H1 (cell line): ENCODE measurements around the gene BPHL.
A peak's percentile ranks its signal among the peaks of the same experiment; 100 is the strongest.

Experiments
- ATF2 ChIP-seq: IDR thresholded peaks from 2 replicates; pipeline ENCODE4 v1.6.1; 2012; ENCODE audit warnings: low read length, inconsistent platforms
- CBX8 ChIP-seq: fragments of 300-800, 300-1000 bp; sonication (generic); IDR thresholded peaks from 2 replicates; pipeline ENCODE4 v1.7.1; 2016; ENCODE audit warnings: low read depth, low read length, borderline replicate concordance
- CEBPB ChIP-seq: IDR thresholded peaks from 2 replicates; pipeline ENCODE4 v1.6.1; 2012; ENCODE audit warnings: low read depth, low read length
- EP300 ChIP-seq, 2 experiments: IDR thresholded peaks; 1 replicate in 1 of 2; 2 replicates in 1 of 2; pipeline ENCODE4 v1.6.1; 2011 to 2012; ENCODE audit warnings: low read depth in 2 of 2, low read length in 2 of 2, mild to moderate bottlenecking in 2 of 2, borderline replicate concordance in 1 of 2, inconsistent platforms in 1 of 2, moderate library complexity in 1 of 2
- EZH2 ChIP-seq: fragments of 200-600 bp; sonication (generic); IDR thresholded peaks from 2 replicates; pipeline ENCODE4 v1.7.1; 2012; ENCODE audit warnings: low read depth, mild to moderate bottlenecking, moderate library complexity, low read length, inconsistent platforms; ENCODE audit not compliant: severe bottlenecking
- GABPA ChIP-seq: IDR thresholded peaks from 2 replicates; pipeline ENCODE4 v1.6.1; 2011; ENCODE audit warnings: mild to moderate bottlenecking, low read length, moderate library complexity, borderline replicate concordance; ENCODE audit not compliant: insufficient read depth
- MAX ChIP-seq: IDR thresholded peaks from 2 replicates; pipeline ENCODE4 v1.6.1; 2012; ENCODE audit warnings: inconsistent platforms
- RAD21 ChIP-seq, 2 experiments: IDR thresholded peaks in 1 of 2; conservative IDR thresholded peaks in 1 of 2; 2 replicates each; pipeline ENCODE4 v1.6.1; 2011; ENCODE audit warnings: low read depth in 2 of 2, low read length in 2 of 2, improper control_type of control experiment in 1 of 2, inconsistent platforms in 1 of 2, mild to moderate bottlenecking in 1 of 2, moderate library complexity in 1 of 2
- YY1 ChIP-seq: IDR thresholded peaks from 2 replicates; pipeline ENCODE4 v1.6.1; 2011; ENCODE audit warnings: low read depth, mild to moderate bottlenecking, low read length
- TF ChIP-seq, protein P1 (sequence below), 3 experiments: IDR thresholded peaks; 1 replicate in 2 of 3; 2 replicates in 1 of 3; pipeline versions ENCODE4 v1.5.1 to v1.6.1; 2011; ENCODE audit warnings: low read length in 3 of 3, mild to moderate bottlenecking in 3 of 3, inconsistent platforms in 2 of 3, low read depth in 1 of 3, moderate library complexity in 1 of 3; ENCODE audit not compliant: insufficient read depth in 1 of 3; ENCODE audit errors: control extremely low read depth in 1 of 3

- TF ChIP-seq, protein P1, sequence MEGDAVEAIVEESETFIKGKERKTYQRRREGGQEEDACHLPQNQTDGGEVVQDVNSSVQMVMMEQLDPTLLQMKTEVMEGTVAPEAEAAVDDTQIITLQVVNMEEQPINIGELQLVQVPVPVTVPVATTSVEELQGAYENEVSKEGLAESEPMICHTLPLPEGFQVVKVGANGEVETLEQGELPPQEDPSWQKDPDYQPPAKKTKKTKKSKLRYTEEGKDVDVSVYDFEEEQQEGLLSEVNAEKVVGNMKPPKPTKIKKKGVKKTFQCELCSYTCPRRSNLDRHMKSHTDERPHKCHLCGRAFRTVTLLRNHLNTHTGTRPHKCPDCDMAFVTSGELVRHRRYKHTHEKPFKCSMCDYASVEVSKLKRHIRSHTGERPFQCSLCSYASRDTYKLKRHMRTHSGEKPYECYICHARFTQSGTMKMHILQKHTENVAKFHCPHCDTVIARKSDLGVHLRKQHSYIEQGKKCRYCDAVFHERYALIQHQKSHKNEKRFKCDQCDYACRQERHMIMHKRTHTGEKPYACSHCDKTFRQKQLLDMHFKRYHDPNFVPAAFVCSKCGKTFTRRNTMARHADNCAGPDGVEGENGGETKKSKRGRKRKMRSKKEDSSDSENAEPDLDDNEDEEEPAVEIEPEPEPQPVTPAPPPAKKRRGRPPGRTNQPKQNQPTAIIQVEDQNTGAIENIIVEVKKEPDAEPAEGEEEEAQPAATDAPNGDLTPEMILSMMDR (IDR thresholded peaks at IDR 0.05; ENCODE audit: control extremely low read depth in 1 of 3, insufficient read depth in 1 of 3, low read depth in 1 of 3, low read length in 3 of 3) = 0 out of 4 replicates have a peak, but pooled peaks of 1 of the 3 experiments have one; percentile 7
- TF ChIP-seq YY1 (peak; percentile 55), EP300 (IDR thresholded peaks at IDR 0.05; ENCODE audit: borderline replicate concordance in 1 of 2, low read depth in 2 of 2, low read length in 2 of 2) (no peak; a peak in 1 of 3 replicates), CEBPB (no peak), MAX (peak; percentile 47), EZH2 (no peak), ATF2 (no peak), GABPA (no peak), CBX8 (no peak), RAD21 (IDR thresholded peaks at IDR 0.05 in 1 of 2, conservative IDR thresholded peaks at IDR 0.05 in 1 of 2; ENCODE audit: low read depth in 2 of 2, low read length in 2 of 2) (no peak)
Measured at GRCh38 chr6:3118353-3119039, at the start of gene BPHL.
